Esophagus squamous epithelium (tissue), 5 donors: Measurements from ENCODE around the gene RTN4RL1. TPM values are rescaled to one million over a fixed set of nuclear protein-coding genes. Genes with fewer than 3 reads are reported as not detected.

Experiments used
- DNase-seq: peaks from one replicate; lab custom pipeline; 2025; lab: John Stamatoyannopoulos, UW
- H3K27ac ChIP-seq, 4 donors: fragments of 200-600 bp; sonication (generic); one replicate each; pipeline ENCODE4 v1.5.1; 2016 to 2019; ENCODE audit warnings: mild to moderate bottlenecking in 1 of 4
- H3K27me3 ChIP-seq, 4 donors: fragments of 200-600 bp; sonication (generic); 1 replicate in 3 of 4; 2 replicates in 1 of 4; pipeline versions ENCODE4 v1.5.1 to v1.6.0; 2017 to 2021; ENCODE audit warnings: antibody characterized with exemption in 1 of 4
- H3K36me3 ChIP-seq, 3 donors: fragments of 200-600 bp; sonication (generic); one replicate each; pipeline ENCODE4 v1.5.1; 2016 to 2019
- H3K4me1 ChIP-seq, 3 donors: fragments of 200-600 bp; sonication (generic); one replicate each; pipeline ENCODE4 v1.5.1; 2017 to 2019
- H3K4me3 ChIP-seq, 4 donors: fragments of 200-600 bp; sonication (generic); 1 replicate in 3 of 4; 2 replicates in 1 of 4; pipeline ENCODE4 v1.5.1; 2016 to 2019; ENCODE audit warnings: mild to moderate bottlenecking in 2 of 4, moderate library complexity in 1 of 4
- H3K9me3 ChIP-seq, 3 donors: fragments of 200-600 bp; sonication (generic); one replicate each; pipeline ENCODE4 v1.5.1; 2016 to 2019
- CTCF ChIP-seq, 6 experiments: fragments of 450-650 bp in 4 of 6; fragments of 200-600 bp in 2 of 6; sonication (generic) in 2 of 6; IDR thresholded peaks; one replicate each; pipeline ENCODE4 v1.5.1; 2016 to 2019; ENCODE audit warnings: antibody characterized with exemption in 6 of 6, mild to moderate bottlenecking in 4 of 6, moderate library complexity in 4 of 6
- POLR2A ChIP-seq, 4 donors: fragments of 450-650 bp; IDR thresholded peaks; one replicate each; pipeline ENCODE4 v1.6.1; 2017; ENCODE audit warnings: antibody characterized with exemption in 4 of 4, mild to moderate bottlenecking in 4 of 4, moderate library complexity in 3 of 4
- WGBS, 2 donors: methylation state at CpG; one replicate each; pipeline ENCODE4 v1.1.5; 2018; 5-methylcytosine and 5-hydroxymethylcytosine counted together
- intact Hi-C: fragments of 100-400 bp; cut with DNase I; formaldehyde crosslinking; loops from one replicate; pipeline ENCODE4 v1.15.0; 2022
- total RNA-seq, 4 donors: library from RNA; depleted of rRNA; stranded (reverse); fragments of >200 nt; gene quantifications; one replicate each; pipeline ENCODE4 v1.1.0, GENCODE V29; 2016
- donor health status: DM: yes; HTN: yes; CAD: no.

Gene RTN4RL1
- total RNA-seq, 4 donors from 2014 or later: 1.1 to 4.0 (median 2.0) TPM

GRCh38 chr17:1961189-1961588, 63.9 kb downstream of the RTN4RL1 start:
- WGBS, 2 donors: 78 to 83% methylated on average over 14 of the region's 14 CpGs
- Histone ChIP-seq H3K27me3 (no peaks in the 10 kb centered on the region), H3K27ac (no peak overlapping the region), H3K36me3 (no peaks in the 10 kb centered on the region), H3K9me3 (no peaks in the 10 kb centered on the region), H3K4me3 (no peak overlapping the region), H3K4me1 (peaks cover 0 to 27% (median 0%) of the 10 kb centered on the region in 3 donors)
- intact Hi-C loops: no loop called here
- TF ChIP-seq CTCF (IDR thresholded peaks at IDR 0.05) (no peak), POLR2A (IDR thresholded peaks at IDR 0.05) (no peak)
- DNase-seq: no peak

GRCh38 chr17:1960545-1960912, 64.6 kb downstream of the RTN4RL1 start:
- intact Hi-C loops: no loop called here
- DNase-seq: no peak
- H3K4me1 ChIP-seq: peaks cover 0 to 25% (median 0%) of the 10 kb centered on the region in 3 donors
- 63 to 73% methylated on average over 8 of the region's 8 CpGs for WGBS, 2 donors
- no peaks in the 10 kb centered on the region for H3K36me3 ChIP-seq
- no peaks in the 10 kb centered on the region for H3K27me3 ChIP-seq
- no peak overlapping the region for H3K27ac ChIP-seq
- no peak for TF ChIP-seq POLR2A (IDR thresholded peaks at IDR 0.05)
- no peak for TF ChIP-seq CTCF (IDR thresholded peaks at IDR 0.05)
- H3K9me3 ChIP-seq: no peaks in the 10 kb centered on the region
- H3K4me3 ChIP-seq: no peak overlapping the region

DNA sequence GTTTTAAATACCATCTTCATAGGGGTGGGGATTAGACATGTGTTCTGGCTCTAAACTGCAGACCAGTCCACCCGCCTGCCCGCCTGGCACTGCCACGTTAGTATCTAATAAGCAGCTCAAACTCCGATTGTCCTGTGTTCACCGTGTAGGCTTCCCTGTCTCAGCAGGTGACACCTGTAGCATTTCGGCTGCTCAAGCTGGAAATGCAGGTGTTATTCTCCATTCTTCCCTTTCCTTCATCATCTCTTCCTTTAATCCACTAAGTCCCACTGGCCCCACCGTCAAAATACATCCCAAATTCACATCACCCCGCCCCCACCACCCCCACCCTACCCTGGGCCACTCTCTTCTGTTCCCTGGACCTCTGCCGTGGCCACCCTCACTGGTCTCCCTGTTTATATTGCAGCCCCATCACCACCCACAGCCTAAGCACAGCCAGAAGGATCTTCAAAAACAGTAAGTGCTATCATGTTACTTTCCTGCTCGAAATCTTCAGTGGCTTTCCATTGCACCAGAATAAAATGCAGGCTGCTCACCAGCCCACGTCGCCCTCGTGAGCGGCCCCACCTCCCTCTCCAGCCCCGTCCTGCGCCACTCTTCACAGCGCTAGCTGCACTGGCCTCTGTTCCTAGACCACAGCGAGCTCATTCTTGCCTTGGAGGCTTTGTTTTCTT, 65.1 kb downstream of the RTN4RL1 start:
- Histone ChIP-seq H3K27ac (no peak overlapping the region), H3K36me3 (no peaks in the 10 kb centered on the region), H3K4me1 (peaks cover 0 to 25% (median 0%) of the 10 kb centered on the region in 3 donors), H3K9me3 (no peaks in the 10 kb centered on the region), H3K27me3 (no peaks in the 10 kb centered on the region), H3K4me3 (no peak overlapping the region)
- 68 to 84% methylated on average over 17 to 18 of the region's 18 CpGs for WGBS, 2 donors
- intact Hi-C loops: no loop called here
- no peak for DNase-seq
- no peak for TF ChIP-seq POLR2A (IDR thresholded peaks at IDR 0.05)

DNA sequence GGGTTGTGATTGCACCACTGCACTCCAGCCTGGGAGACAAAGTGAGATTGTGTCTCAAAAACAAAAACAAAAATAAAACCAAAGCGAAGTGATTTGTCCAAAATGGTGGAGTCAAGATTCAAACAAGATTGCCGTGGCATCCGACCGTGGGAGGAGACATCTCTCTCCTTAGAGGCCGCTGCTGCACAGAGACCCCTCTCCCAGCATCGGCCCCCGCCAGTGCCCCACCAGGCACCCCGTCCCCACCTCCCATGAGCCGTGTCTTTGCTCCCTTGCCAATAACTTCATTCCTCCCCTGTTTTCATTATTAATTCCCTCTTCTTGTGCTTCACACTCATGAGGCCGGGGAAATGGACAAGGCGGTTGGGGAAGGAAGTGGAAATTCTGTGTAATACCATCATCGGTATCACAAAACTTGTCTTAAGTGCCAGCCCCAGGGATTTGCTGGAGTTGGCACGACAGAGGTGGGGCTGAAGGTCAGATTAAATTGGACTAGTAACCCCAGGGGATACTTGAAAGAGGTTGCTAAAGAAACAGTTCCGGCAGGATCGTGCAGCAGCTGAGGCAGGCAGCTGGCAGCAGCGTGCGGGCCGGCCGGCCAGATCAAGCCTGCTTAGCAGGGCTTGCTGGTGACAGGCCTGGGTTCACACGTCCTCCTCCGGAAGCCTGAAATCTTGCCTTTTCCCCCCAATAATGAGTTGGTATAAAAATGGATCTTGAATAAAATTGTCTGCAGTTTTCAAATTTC, 66.8 kb downstream of the RTN4RL1 start:
- no peak overlapping the region for H3K4me3 ChIP-seq
- intact Hi-C loops: no loop called here
- TF ChIP-seq POLR2A (IDR thresholded peaks at IDR 0.05): no peak
- H3K27ac ChIP-seq: no peak overlapping the region
- 57 to 61% methylated on average over 21 of the region's 21 CpGs for WGBS, 2 donors
- no peaks in the 10 kb centered on the region for H3K27me3 ChIP-seq
- H3K4me1 ChIP-seq: peaks cover 0 to 30% (median 0%) of the 10 kb centered on the region in 3 donors
- H3K9me3 ChIP-seq: no peaks in the 10 kb centered on the region
- H3K36me3 ChIP-seq: no peaks in the 10 kb centered on the region
- DNase-seq: no peak

GRCh38 chr17:1957037-1957436, 68.1 kb downstream of the RTN4RL1 start:
- Histone ChIP-seq H3K4me1 (peaks cover 0 to 30% (median 0%) of the 10 kb centered on the region in 3 donors), H3K36me3 (no peaks in the 10 kb centered on the region), H3K27ac (no peak overlapping the region), H3K27me3 (no peaks in the 10 kb centered on the region), H3K4me3 (no peak overlapping the region), H3K9me3 (no peaks in the 10 kb centered on the region)
- no peak for DNase-seq
- intact Hi-C loops: no loop called here
- no peak for TF ChIP-seq CTCF (IDR thresholded peaks at IDR 0.05)
- no peak for TF ChIP-seq POLR2A (IDR thresholded peaks at IDR 0.05)
- WGBS, 2 donors: 67 to 78% methylated on average over 3 to 5 of the region's 6 CpGs

GRCh38 chr17:1956134-1956533, 69.0 kb downstream of the RTN4RL1 start:
- Histone ChIP-seq H3K4me1 (peaks cover 0 to 30% (median 0%) of the 10 kb centered on the region in 3 donors), H3K4me3 (no peak overlapping the region), H3K9me3 (no peaks in the 10 kb centered on the region), H3K27me3 (no peaks in the 10 kb centered on the region), H3K36me3 (no peaks in the 10 kb centered on the region), H3K27ac (no peak overlapping the region)
- no peak for TF ChIP-seq POLR2A (IDR thresholded peaks at IDR 0.05)
- no peak for TF ChIP-seq CTCF (IDR thresholded peaks at IDR 0.05)
- no peak for DNase-seq
- intact Hi-C loops: no loop called here
- WGBS, 2 donors: 81 to 90% methylated on average over 11 to 13 of the region's 13 CpGs
